Smooth muscle cell (in vitro differentiated cells): ENCODE measurements around the gene MTERF4. TPM values are rescaled to one million over a fixed set of nuclear protein-coding genes. Genes with fewer than 3 reads are reported as not detected.

ENCODE experiments used
- DNase-seq: peaks from one replicate; lab custom pipeline; 2025; ENCODE audit not compliant: unreplicated experiment; lab: John Stamatoyannopoulos, UW
- H2AFZ ChIP-seq: fragments of 200-600 bp; sonication (generic); 2 replicates; pipeline ENCODE4 v1.6.0; 2016; ENCODE audit warnings: antibody characterized with exemption, low read depth, mild to moderate bottlenecking
- H3F3A ChIP-seq: fragments of 200-600 bp; sonication (generic); 2 replicates; pipeline ENCODE4 v1.6.0; 2017; ENCODE audit warnings: antibody characterized with exemption, low read depth
- H3K27ac ChIP-seq: fragments of 200-600 bp; sonication (generic); 2 replicates; pipeline ENCODE4 v1.5.1; 2016; ENCODE audit warnings: low read depth, mild to moderate bottlenecking
- H3K27me3 ChIP-seq: fragments of 200-600 bp; sonication (generic); 2 replicates; pipeline ENCODE4 v1.6.1; 2016; ENCODE audit warnings: low read depth, mild to moderate bottlenecking
- H3K36me3 ChIP-seq: fragments of 200-600 bp; sonication (generic); 2 replicates; pipeline ENCODE4 v1.5.1; 2016; ENCODE audit warnings: low read depth
- H3K4me1 ChIP-seq: fragments of 200-600 bp; sonication (generic); 2 replicates; pipeline ENCODE4 v1.5.1; 2016; ENCODE audit warnings: low read depth
- H3K4me2 ChIP-seq: fragments of 200-600 bp; sonication (generic); 2 replicates; pipeline ENCODE4 v1.6.0; 2016; ENCODE audit warnings: mild to moderate bottlenecking
- H3K4me3 ChIP-seq: fragments of 200-600 bp; sonication (generic); 2 replicates; pipeline ENCODE4 v1.5.1; 2016; ENCODE audit warnings: mild to moderate bottlenecking
- H3K79me2 ChIP-seq: fragments of 200-600 bp; sonication (generic); 2 replicates; pipeline ENCODE4 v1.6.0; 2016; ENCODE audit warnings: low read depth, mild to moderate bottlenecking
- H3K9ac ChIP-seq: fragments of 200-600 bp; sonication (generic); 2 replicates; pipeline ENCODE4 v1.6.0; 2016; ENCODE audit warnings: low read depth
- H3K9me3 ChIP-seq: fragments of 200-600 bp; sonication (generic); replicated peaks from 2 replicates; pipeline ENCODE4 v1.5.1; 2016; ENCODE audit warnings: low read depth
- H4K20me1 ChIP-seq: fragments of 200-600 bp; sonication (generic); 2 replicates; pipeline ENCODE4 v1.6.0; 2016; ENCODE audit warnings: low read depth
- CTCF ChIP-seq: fragments of 200-600 bp; sonication (generic); IDR thresholded peaks from 2 replicates; pipeline ENCODE4 v1.5.1; 2017; ENCODE audit warnings: borderline replicate concordance, mild to moderate bottlenecking, antibody characterized with exemption; ENCODE audit not compliant: insufficient read depth, poor library complexity, severe bottlenecking
- WGBS: methylation state at CpG from one replicate; pipeline ENCODE4 v1.1.7; 2016; ENCODE audit warnings: low lambda C conversion rate; 5-methylcytosine and 5-hydroxymethylcytosine counted together
- polyA plus RNA-seq: library from polyadenylated mRNA; unstranded; fragments of >200 nt; fragmentation: Nextera tagmentation; extraction: Ambion mirVana; gene quantifications from 2 replicates; pipeline ENCODE4 v1.2.1, GENCODE V29; 2016
- total RNA-seq: library from RNA; depleted of rRNA; stranded (reverse); fragments of >200 nt; gene quantifications from 2 replicates; pipeline ENCODE4 v1.2.3, GENCODE V29; 2014

MTERF4 gene
- total and polyA plus RNA-seq, 2 experiments from 2014 or later = 13.7 to 27.3 TPM

GRCh38 chr2:241149675-241149924, 47.5 kb upstream of the MTERF4 start:
- 0% methylated on average over 18 of the region's 23 CpGs for whole genome bisulfite sequencing
- peak overlapping the region; percentile 12 for H3K27ac ChIP-seq
- H4K20me1 ChIP-seq = peaks cover 11% of the 10 kb centered on the region
- no peak for TF ChIP-seq CTCF
- H3K36me3 ChIP-seq = peaks cover 1% of the 10 kb centered on the region
- H2AFZ ChIP-seq = peak overlapping the region; percentile 81
- peak overlapping the region; percentile 89 for H3K4me2 ChIP-seq
- H3K4me1 ChIP-seq = peaks cover 6% of the 10 kb centered on the region
- H3K4me3 ChIP-seq = peak overlapping the region; percentile 89
- H3K9ac ChIP-seq = peak overlapping the region; percentile 77
- H3K27me3 ChIP-seq = no peaks in the 10 kb centered on the region
- no peak for DNase-seq
- peaks cover 13% of the 10 kb centered on the region for H3K79me2 ChIP-seq
- H3F3A ChIP-seq = no peaks in the 10 kb centered on the region
- no peaks in the 10 kb centered on the region for H3K9me3 ChIP-seq

- Histone ChIP-seq H4K20me1 (peaks cover 11% of the 10 kb centered on the region), H3K4me1 (peaks cover 6% of the 10 kb centered on the region), H3K4me2 (peak within 1 kb of the TSS; percentile 89), H2AFZ (peak within 1 kb of the TSS; percentile 81), H3K4me3 (peak within 1 kb of the TSS; percentile 89), H3K36me3 (no peaks in the 10 kb centered on the region), H3F3A (no peaks in the 10 kb centered on the region), H3K27ac (peak within 1 kb of the TSS; percentile 12), H3K79me2 (peaks cover 13% of the 10 kb centered on the region), H3K9ac (peak within 1 kb of the TSS; percentile 77), H3K9me3 (no peaks in the 10 kb centered on the region), H3K27me3 (no peaks in the 10 kb centered on the region)
- under 1% methylated on average over 83 of the region's 88 CpGs for WGBS
- TF ChIP-seq CTCF = no peak
- DNase-seq = peak; percentile 62
These were observed 47.0 kb upstream of the MTERF4 start, which contains the start of gene PASK for GRCh38 chr2:241148891-241149674. PASK (minus strand) TSS chr2:241149472; CDS start chr2:241143032, 6,440 bp downstream.

GRCh38 chr2:241148239-241148638, 46.2 kb upstream of the MTERF4 start:
- peak overlapping the region; percentile 81 for H2AFZ ChIP-seq
- H3K4me2 ChIP-seq = peak overlapping the region; percentile 89
- 89% methylated on average over 4 of the region's 4 CpGs for WGBS
- no peaks in the 10 kb centered on the region for H3K27me3 ChIP-seq
- no peaks in the 10 kb centered on the region for H3K9me3 ChIP-seq
- H3K79me2 ChIP-seq = peaks cover 13% of the 10 kb centered on the region
- peaks cover 6% of the 10 kb centered on the region for H3K4me1 ChIP-seq
- H3K4me3 ChIP-seq = peak overlapping the region; percentile 89
- DNase-seq = no peak
- no peak overlapping the region for H3K9ac ChIP-seq
- peaks cover 11% of the 10 kb centered on the region for H4K20me1 ChIP-seq
- no peaks in the 10 kb centered on the region for H3F3A ChIP-seq
- H3K36me3 ChIP-seq = no peaks in the 10 kb centered on the region
- no peak overlapping the region for H3K27ac ChIP-seq
- no peak for TF ChIP-seq CTCF

- Histone ChIP-seq H4K20me1 (peaks cover 11% of the 10 kb centered on the region), H3K27me3 (no peaks in the 10 kb centered on the region), H3K4me2 (no peak overlapping the region), H3K27ac (no peak overlapping the region), H2AFZ (no peak overlapping the region), H3F3A (no peaks in the 10 kb centered on the region), H3K4me3 (no peak overlapping the region), H3K9me3 (no peaks in the 10 kb centered on the region), H3K79me2 (peaks cover 13% of the 10 kb centered on the region), H3K4me1 (peaks cover 6% of the 10 kb centered on the region), H3K9ac (no peak overlapping the region), H3K36me3 (no peaks in the 10 kb centered on the region)
- 98% methylated on average over 3 of the region's 3 CpGs for WGBS
- DNase-seq = no peak
- no peak for TF ChIP-seq CTCF
These were observed 45.2 kb upstream of the MTERF4 start for GRCh38 chr2:241147336-241147735.
